NT2/D1 (cell line): ENCODE results near the gene ITGAE.

Experiments
- YY1 ChIP-seq: IDR thresholded peaks from 2 replicates; pipeline ENCODE4 v1.6.1; 2011; ENCODE audit not compliant: insufficient read length, insufficient read depth
- ZNF274 ChIP-seq: IDR thresholded peaks from 2 replicates; pipeline ENCODE4 v1.6.1; 2011; ENCODE audit warnings: mild to moderate bottlenecking, low read depth, low read length

DNA sequence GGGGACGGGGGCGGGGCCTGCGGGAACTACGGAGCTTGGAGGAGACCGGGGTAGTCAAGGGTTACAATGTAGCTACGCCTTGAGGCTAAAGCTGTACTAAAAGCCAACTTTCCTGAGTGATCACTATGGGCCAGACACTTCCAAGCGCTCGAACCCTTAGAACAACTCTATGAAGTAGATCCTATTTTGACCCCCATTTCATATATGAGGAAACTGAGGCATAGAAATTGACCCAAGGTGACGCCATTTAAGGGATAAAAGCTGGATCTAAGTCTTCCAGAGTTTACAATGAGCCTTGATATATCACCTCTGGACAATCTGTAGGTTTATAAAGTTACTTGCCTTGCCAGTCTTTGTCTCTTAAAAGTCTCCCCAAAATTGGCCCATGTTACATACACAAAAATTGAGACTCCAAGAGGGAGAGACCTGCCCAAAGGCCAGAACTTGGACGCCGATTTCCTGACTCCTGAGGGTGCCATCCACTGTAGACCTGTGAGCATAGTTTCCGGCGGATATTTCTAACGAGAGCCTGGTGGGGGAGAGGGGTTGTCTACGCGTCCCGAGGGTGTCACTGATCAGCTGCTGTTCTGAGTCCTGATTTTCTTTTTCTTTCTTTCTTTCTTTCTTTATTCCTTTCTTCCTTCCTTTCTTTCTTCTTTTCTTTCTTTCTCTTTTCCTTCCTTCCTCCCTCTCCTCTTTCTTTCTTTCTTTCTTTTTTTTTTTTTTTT is 45.6 kb upstream of the ITGAE start:
- TF ChIP-seq ZNF274 (no peak), YY1 (no peak)
